ENCODE results near the gene PDE1C. TPM values are rescaled to one million over a fixed set of nuclear protein-coding genes. Genes with fewer than 3 reads are reported as not detected.

The PDE1C gene
- polyA plus RNA-seq, 1 donor from 2014 or later = not detected

DNA sequence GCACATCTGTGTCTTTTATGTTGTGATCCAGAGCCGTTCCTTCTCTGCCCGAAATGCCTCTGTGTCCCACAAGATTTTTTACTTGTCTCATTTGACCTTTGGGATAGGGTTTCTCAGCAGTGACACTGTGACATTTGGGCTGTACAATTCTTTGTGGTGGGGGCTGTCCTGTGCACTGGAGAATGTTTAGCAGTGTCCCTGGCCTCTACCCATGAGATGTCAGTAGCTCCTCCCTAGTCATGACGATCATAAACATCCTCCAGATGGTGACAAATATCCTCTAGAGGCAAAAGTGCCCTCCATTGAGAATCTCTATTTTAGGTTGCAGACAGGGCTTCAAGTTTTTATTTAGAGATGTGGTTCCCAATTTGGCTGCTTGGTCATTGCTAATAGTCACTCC, 291.9 kb downstream of the PDE1C start:
- no peaks in the 10 kb centered on the region for H3K27me3 Mint-ChIP-seq
- H3K9me3 Mint-ChIP-seq = peaks cover 0 to 4% (median 0%) of the 10 kb centered on the region in 3 donors
- no peak overlapping the region for H3K27ac Mint-ChIP-seq

GRCh38 chr7:31776616-31777015, 293.6 kb downstream of the PDE1C start:
- Mint-ChIP-seq H3K27ac (no peak overlapping the region), H3K4me3 (no peak overlapping the region), H3K27me3 (no peaks in the 10 kb centered on the region), H3K4me1 (peaks cover 0 to 4% (median 0%) of the 10 kb centered on the region in 3 donors), H3K36me3 (no peaks in the 10 kb centered on the region), H3K9me3 (peaks cover 0 to 4% (median 0%) of the 10 kb centered on the region in 3 donors)

More for the DNA sequence above, 291.9 kb downstream of the PDE1C start:
- Mint-ChIP-seq H3K4me3 (no peak overlapping the region), H3K4me1 (peaks cover 0 to 4% (median 0%) of the 10 kb centered on the region in 3 donors), H3K36me3 (no peaks in the 10 kb centered on the region)

- Mint-ChIP-seq H3K27ac (no peak overlapping the region), H3K36me3 (no peaks in the 10 kb centered on the region), H3K4me1 (peaks cover 0 to 4% (median 0%) of the 10 kb centered on the region in 3 donors), H3K4me3 (no peak overlapping the region), H3K9me3 (peaks cover 0 to 4% (median 0%) of the 10 kb centered on the region in 3 donors), H3K27me3 (no peaks in the 10 kb centered on the region)
These were observed 294.7 kb downstream of the PDE1C start for GRCh38 chr7:31775556-31775955.

DNA sequence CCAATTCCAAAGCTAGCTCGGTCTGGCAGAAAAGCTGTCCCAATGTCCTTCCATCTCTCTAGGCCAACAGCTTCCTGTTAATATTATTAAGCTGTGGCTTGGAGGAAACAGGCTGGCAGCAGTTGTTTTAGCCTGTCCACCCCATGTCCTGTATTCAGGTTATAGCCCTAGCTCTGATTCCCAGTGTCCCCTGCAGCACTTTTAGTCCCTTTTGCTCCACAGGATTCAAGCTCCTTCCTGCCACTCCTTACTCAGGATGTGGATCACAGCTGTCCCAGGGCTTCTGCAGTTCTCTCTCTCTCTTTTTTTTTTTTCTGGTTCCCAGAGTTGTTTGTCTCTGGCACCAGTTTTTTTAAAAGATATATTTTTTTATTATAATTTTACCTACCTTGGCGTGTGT, 298.0 kb downstream of the PDE1C start:
- Mint-ChIP-seq H3K4me3 (no peak overlapping the region), H3K27ac (no peak overlapping the region)

GRCh38 chr7:31767686-31768358, 302.4 kb downstream of the PDE1C start:
- H3K4me1 Mint-ChIP-seq = no peaks in the 10 kb centered on the region
- H3K36me3 Mint-ChIP-seq = no peaks in the 10 kb centered on the region
- peaks cover 0 to 2% (median 0%) of the 10 kb centered on the region in 3 donors for H3K9me3 Mint-ChIP-seq
- H3K27ac Mint-ChIP-seq = no peak overlapping the region
- no peak overlapping the region for H3K4me3 Mint-ChIP-seq
- peaks cover 1% of the 10 kb centered on the region for H3K27me3 Mint-ChIP-seq

More for the DNA sequence above, 298.0 kb downstream of the PDE1C start:
- peaks cover 1% of the 10 kb centered on the region for H3K27me3 Mint-ChIP-seq
- peaks cover 0 to 4% (median 0%) of the 10 kb centered on the region in 3 donors for H3K4me1 Mint-ChIP-seq
- H3K9me3 Mint-ChIP-seq = peaks cover 0 to 4% (median 0%) of the 10 kb centered on the region in 3 donors
- H3K36me3 Mint-ChIP-seq = no peaks in the 10 kb centered on the region

DNA sequence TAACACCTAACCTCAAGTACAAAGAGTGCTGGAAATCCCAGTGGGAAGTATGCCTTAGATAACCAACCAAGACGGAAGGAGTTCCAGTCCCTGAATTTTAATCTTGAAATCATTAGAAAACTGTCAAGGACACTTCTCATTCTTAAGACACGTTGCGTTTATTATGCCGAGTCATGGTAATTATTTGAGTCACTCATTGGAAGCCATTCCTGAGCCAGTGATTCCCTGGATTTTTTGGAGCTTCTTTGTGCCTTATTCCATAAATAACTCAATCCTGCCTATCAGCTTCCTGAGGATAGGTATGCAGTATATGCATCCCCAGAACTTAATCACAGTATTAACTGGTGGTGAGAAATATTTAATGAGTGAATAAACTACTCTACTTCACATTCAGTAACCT, 305.7 kb downstream of the PDE1C start:
- peaks cover 1% of the 10 kb centered on the region for H3K27me3 Mint-ChIP-seq
- no peak overlapping the region for H3K27ac Mint-ChIP-seq
- peaks cover 0 to 2% (median 0%) of the 10 kb centered on the region in 3 donors for H3K9me3 Mint-ChIP-seq
- H3K4me1 Mint-ChIP-seq = no peaks in the 10 kb centered on the region
- no peaks in the 10 kb centered on the region for H3K36me3 Mint-ChIP-seq
- no peak overlapping the region for H3K4me3 Mint-ChIP-seq

DNA sequence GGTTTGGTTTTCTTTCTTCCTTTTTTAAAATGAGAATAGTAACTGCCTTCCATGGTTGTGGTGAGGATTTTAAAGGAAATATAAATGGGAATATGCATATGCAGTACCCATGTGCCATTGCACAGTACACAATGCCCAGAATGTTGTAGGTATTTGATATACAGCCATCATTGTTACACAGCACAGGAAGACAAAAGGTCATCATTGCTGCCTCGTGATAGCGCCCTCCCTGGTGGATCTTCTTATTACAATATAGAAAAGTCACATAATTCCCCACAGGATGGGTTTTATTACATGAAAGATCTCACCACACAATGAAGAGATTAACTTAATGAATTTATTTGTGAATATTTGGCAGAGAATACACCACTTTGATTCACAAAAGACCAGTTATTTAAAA, 306.7 kb downstream of the PDE1C start:
- Mint-ChIP-seq H3K4me1 (no peaks in the 10 kb centered on the region), H3K36me3 (no peaks in the 10 kb centered on the region), H3K9me3 (peaks cover 0 to 2% (median 0%) of the 10 kb centered on the region in 3 donors), H3K27ac (no peak overlapping the region), H3K27me3 (peaks cover 1% of the 10 kb centered on the region), H3K4me3 (no peak overlapping the region)

- peaks cover 1% of the 10 kb centered on the region for H3K27me3 Mint-ChIP-seq
- H3K9me3 Mint-ChIP-seq = peaks cover 0 to 2% (median 2%) of the 10 kb centered on the region in 3 donors
- no peaks in the 10 kb centered on the region for H3K4me1 Mint-ChIP-seq
- H3K36me3 Mint-ChIP-seq = no peaks in the 10 kb centered on the region
- no peak overlapping the region for H3K4me3 Mint-ChIP-seq
- no peak overlapping the region for H3K27ac Mint-ChIP-seq
These were observed 308.6 kb downstream of the PDE1C start for GRCh38 chr7:31761646-31762045.

GRCh38 chr7:31758755-31759154, 311.5 kb downstream of the PDE1C start:
- Mint-ChIP-seq H3K4me3 (no peak overlapping the region), H3K4me1 (no peaks in the 10 kb centered on the region), H3K36me3 (no peaks in the 10 kb centered on the region), H3K9me3 (peaks cover 0 to 2% (median 2%) of the 10 kb centered on the region in 3 donors), H3K27ac (no peak overlapping the region), H3K27me3 (peaks cover 1% of the 10 kb centered on the region)

DNA sequence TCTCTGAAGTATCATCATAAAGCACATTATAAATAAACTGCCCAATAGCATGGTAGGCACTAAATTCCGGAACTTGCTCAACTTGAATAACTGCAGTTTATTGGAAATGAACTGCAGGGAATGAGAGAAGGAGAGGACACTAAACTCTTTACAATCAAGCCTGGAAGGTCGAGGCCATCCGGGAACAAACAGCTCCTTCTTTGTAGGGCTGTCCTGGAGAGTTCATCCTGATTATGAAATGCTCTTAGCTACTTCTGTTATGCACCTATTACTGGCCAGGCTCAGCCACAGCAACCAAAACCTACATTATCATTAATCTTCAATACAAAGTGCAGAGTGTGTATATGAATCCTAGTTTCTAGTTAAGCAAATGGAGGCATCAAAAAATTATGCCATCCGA, 318.5 kb downstream of the PDE1C start:
- H3K27ac Mint-ChIP-seq = no peak overlapping the region
- no peaks in the 10 kb centered on the region for H3K9me3 Mint-ChIP-seq
- H3K27me3 Mint-ChIP-seq = peaks cover 2% of the 10 kb centered on the region
- no peak overlapping the region for H3K4me3 Mint-ChIP-seq
- H3K4me1 Mint-ChIP-seq = no peaks in the 10 kb centered on the region
- no peaks in the 10 kb centered on the region for H3K36me3 Mint-ChIP-seq

- Mint-ChIP-seq H3K9me3 (no peaks in the 10 kb centered on the region), H3K27me3 (peaks cover 2% of the 10 kb centered on the region), H3K36me3 (no peaks in the 10 kb centered on the region), H3K27ac (no peak overlapping the region), H3K4me1 (no peaks in the 10 kb centered on the region), H3K4me3 (no peak overlapping the region)
These were observed 322.1 kb downstream of the PDE1C start for GRCh38 chr7:31748084-31748483.

- Mint-ChIP-seq H3K4me3 (no peak overlapping the region), H3K9me3 (no peaks in the 10 kb centered on the region), H3K4me1 (no peaks in the 10 kb centered on the region), H3K27me3 (peaks cover 2% of the 10 kb centered on the region), H3K27ac (no peak overlapping the region), H3K36me3 (no peaks in the 10 kb centered on the region)
These were observed 322.7 kb downstream of the PDE1C start for GRCh38 chr7:31747553-31747952.

DNA sequence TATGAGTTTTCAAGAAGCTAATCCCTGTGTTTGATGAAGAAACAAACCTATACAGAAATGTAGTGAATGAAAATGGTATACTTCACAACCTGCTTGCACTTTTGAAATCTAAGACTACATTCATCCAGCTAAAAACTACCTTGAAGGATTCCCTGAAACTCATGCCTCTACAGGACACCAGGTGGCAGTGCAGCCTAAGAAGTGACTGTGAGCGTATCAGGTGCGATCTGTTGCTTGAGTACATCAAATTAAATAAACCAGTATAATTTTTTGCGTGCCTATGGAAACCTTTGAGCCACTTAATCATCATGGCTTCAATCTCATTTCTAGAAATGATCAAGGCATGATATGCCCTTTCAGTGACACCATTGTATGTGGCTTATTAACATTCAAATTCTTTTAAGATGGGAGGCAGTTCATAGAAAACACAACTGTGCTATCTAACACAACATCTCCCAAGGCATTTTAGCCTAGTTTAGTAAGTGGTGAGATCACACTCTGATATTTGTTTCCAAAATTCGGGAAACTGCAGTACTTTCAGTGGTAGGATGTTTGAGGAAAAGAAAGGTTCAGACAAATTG, 325.8 kb downstream of the PDE1C start:
- no peak overlapping the region for H3K4me3 Mint-ChIP-seq
- H3K27ac Mint-ChIP-seq = no peak overlapping the region
- no peaks in the 10 kb centered on the region for H3K36me3 Mint-ChIP-seq
- H3K4me1 Mint-ChIP-seq = no peaks in the 10 kb centered on the region
- peaks cover 1% of the 10 kb centered on the region for H3K27me3 Mint-ChIP-seq
- H3K9me3 Mint-ChIP-seq = no peaks in the 10 kb centered on the region

DNA sequence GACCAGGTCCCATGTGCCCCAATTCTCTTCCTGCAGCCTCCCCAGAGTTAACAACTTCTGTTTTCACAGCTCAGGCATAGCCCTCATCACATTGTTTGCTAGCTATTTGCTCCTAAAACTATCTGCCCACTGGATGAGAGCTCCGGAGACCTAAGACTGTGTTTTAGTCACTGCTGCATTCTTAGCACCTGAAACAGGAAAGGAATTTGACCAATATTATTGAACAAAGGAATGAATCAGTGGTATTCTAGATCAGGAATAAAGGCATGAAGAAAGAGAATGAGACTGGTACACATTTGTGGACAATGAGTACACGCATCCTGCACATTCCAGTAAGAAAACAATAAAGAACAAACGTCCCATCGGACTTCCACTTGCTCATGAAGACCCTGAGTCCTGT, 328.4 kb downstream of the PDE1C start:
- H3K9me3 Mint-ChIP-seq = no peaks in the 10 kb centered on the region
- H3K27me3 Mint-ChIP-seq = peaks cover 7% of the 10 kb centered on the region
- no peak overlapping the region for H3K27ac Mint-ChIP-seq
- H3K4me1 Mint-ChIP-seq = no peaks in the 10 kb centered on the region
- H3K4me3 Mint-ChIP-seq = no peak overlapping the region
- H3K36me3 Mint-ChIP-seq = no peaks in the 10 kb centered on the region

GRCh38 chr7:31735991-31736982, 333.9 kb downstream of the PDE1C start:
- H3K27ac Mint-ChIP-seq = no peak overlapping the region
- no peaks in the 10 kb centered on the region for H3K36me3 Mint-ChIP-seq
- peaks cover 7% of the 10 kb centered on the region for H3K27me3 Mint-ChIP-seq
- no peaks in the 10 kb centered on the region for H3K4me1 Mint-ChIP-seq
- H3K9me3 Mint-ChIP-seq = no peaks in the 10 kb centered on the region
- H3K4me3 Mint-ChIP-seq = no peak overlapping the region
